ENCODE data around the gene C1orf232. TPM values are rescaled to one million over a fixed set of nuclear protein-coding genes. Genes with fewer than 3 reads are reported as not detected.

Gene C1orf232
- total RNA-seq, 1 experiment from 2014 or later: not detected

- H3K9me3 ChIP-seq (ENCODE audit: low read depth, low read length, poor library complexity, severe bottlenecking): no peaks in the 10 kb centered on the region
- TF ChIP-seq CTCF (conservative IDR thresholded peaks at IDR 0.05; ENCODE audit: low read depth, low read length): no peak
- no peak for TF ChIP-seq EZH2 (IDR thresholded peaks at IDR 0.05; ENCODE audit: borderline replicate concordance, low read depth, low read length, poor library complexity, severe bottlenecking)
- no peaks in the 10 kb centered on the region for H3K36me3 ChIP-seq (ENCODE audit: insufficient read depth, low read length, poor library complexity, severe bottlenecking)
- DNase-seq (ENCODE audit: low spot score): no peak
- POLR2A ChIA-PET (ENCODE audit: low non-redundant PET): no interaction called here
- no TSS peak for BruUV-seq (replicated peaks)
- no peaks in the 10 kb centered on the region for H3K27me3 ChIP-seq (replicated peaks; ENCODE audit: insufficient read depth, low read depth, low read length, poor library complexity)
- peaks cover 22% of the 10 kb centered on the region for H3K4me1 ChIP-seq (ENCODE audit: insufficient read depth, low read length, poor library complexity, severe bottlenecking)
- intact Hi-C loops (cut with micrococcal nuclease; ENCODE audit: unreplicated experiment): no loop called here
- H3K4me3 ChIP-seq (ENCODE audit: low read depth, low read length, poor library complexity, severe bottlenecking): no peak overlapping the region
- CTCF ChIA-PET: no interaction called here
- H3K27ac ChIP-seq (ENCODE audit: low read depth, low read length, poor library complexity, severe bottlenecking): no peak overlapping the region
Observed at GRCh38 chr1:26154750-26155149, 14.0 kb downstream of the C1orf232 start.

- DNase-seq (ENCODE audit: low spot score): no peak
- intact Hi-C loops (cut with micrococcal nuclease; ENCODE audit: unreplicated experiment): no loop called here
- H3K27me3 ChIP-seq (replicated peaks; ENCODE audit: insufficient read depth, low read depth, low read length, poor library complexity): no peaks in the 10 kb centered on the region
- POLR2A ChIA-PET (ENCODE audit: low non-redundant PET): no interaction called here
- H3K36me3 ChIP-seq (ENCODE audit: insufficient read depth, low read length, poor library complexity, severe bottlenecking): no peaks in the 10 kb centered on the region
- no peak overlapping the region for H3K27ac ChIP-seq (ENCODE audit: low read depth, low read length, poor library complexity, severe bottlenecking)
- H3K4me1 ChIP-seq (ENCODE audit: insufficient read depth, low read length, poor library complexity, severe bottlenecking): peaks cover 22% of the 10 kb centered on the region
- no peak overlapping the region for H3K4me3 ChIP-seq (ENCODE audit: low read depth, low read length, poor library complexity, severe bottlenecking)
- no peak for TF ChIP-seq EZH2 (IDR thresholded peaks at IDR 0.05; ENCODE audit: borderline replicate concordance, low read depth, low read length, poor library complexity, severe bottlenecking)
- no peak for TF ChIP-seq CTCF (conservative IDR thresholded peaks at IDR 0.05; ENCODE audit: low read depth, low read length)
- H3K9me3 ChIP-seq (ENCODE audit: low read depth, low read length, poor library complexity, severe bottlenecking): no peaks in the 10 kb centered on the region
- BruUV-seq (replicated peaks): no TSS peak
- CTCF ChIA-PET: no interaction called here
Observed at GRCh38 chr1:26153966-26154532, 14.7 kb downstream of the C1orf232 start.

- POLR2A ChIA-PET (ENCODE audit: low non-redundant PET): no interaction called here
- Histone ChIP-seq H3K27me3 (replicated peaks; ENCODE audit: insufficient read depth, low read depth, low read length, poor library complexity) (no peaks in the 10 kb centered on the region), H3K27ac (ENCODE audit: low read depth, low read length, poor library complexity, severe bottlenecking) (no peak overlapping the region), H3K4me1 (ENCODE audit: insufficient read depth, low read length, poor library complexity, severe bottlenecking) (no peaks in the 10 kb centered on the region), H3K4me3 (ENCODE audit: low read depth, low read length, poor library complexity, severe bottlenecking) (no peak overlapping the region), H3K36me3 (ENCODE audit: insufficient read depth, low read length, poor library complexity, severe bottlenecking) (no peaks in the 10 kb centered on the region), H3K9me3 (ENCODE audit: low read depth, low read length, poor library complexity, severe bottlenecking) (no peaks in the 10 kb centered on the region)
- intact Hi-C loops (cut with micrococcal nuclease; ENCODE audit: unreplicated experiment): loop anchor here (5.0 kb wide), 2 partner anchors 112 to 252 kb away; no protein-coding TSS in a partner anchor
- CTCF ChIA-PET: no interaction called here
- DNase-seq (ENCODE audit: low spot score): no peak
- TF ChIP-seq CTCF (conservative IDR thresholded peaks at IDR 0.05; ENCODE audit: low read depth, low read length): no peak
- TF ChIP-seq EZH2 (IDR thresholded peaks at IDR 0.05; ENCODE audit: borderline replicate concordance, low read depth, low read length, poor library complexity, severe bottlenecking): no peak
- BruUV-seq (replicated peaks): no TSS peak
Observed at GRCh38 chr1:26148887-26149286, 19.9 kb downstream of the C1orf232 start.

Data from A673 (cell line).